ENCODE results near the gene HOXA1.
A peak's percentile ranks its signal among the peaks of the same experiment; 100 is the strongest.

Gene HOXA1

GRCh38 chr7:27095897-27096767 lies at the start of gene HOXA1:
Gene HOXA1, minus strand, starts transcription at chr7:27096000. Its CDS starts 88 bp downstream, at chr7:27095912.
- DNase-seq: peak; percentile 66

GRCh38 chr7:27145165-27145913 lies 49.5 kb upstream of the HOXA1 start:
- no peak for DNase-seq

- no peak for DNase-seq
Observed at GRCh38 chr7:27144781-27145164, 49.0 kb upstream of the HOXA1 start.

GRCh38 chr7:27143950-27144780 lies 48.4 kb upstream of the HOXA1 start:
- no peak for DNase-seq

GRCh38 chr7:27143023-27143949 lies 47.5 kb upstream of the HOXA1 start, which contains the start of gene HOXA5:
Gene HOXA5, minus strand, starts transcription at chr7:27143681. Its CDS starts 74 bp downstream, at chr7:27143607.
- no peak for DNase-seq

- no peak for DNase-seq
Observed at GRCh38 chr7:27142580-27143022, 46.8 kb upstream of the HOXA1 start.

- no peak for DNase-seq
Observed at GRCh38 chr7:27141923-27142579, 46.3 kb upstream of the HOXA1 start.

GRCh38 chr7:27141137-27141922 lies 45.5 kb upstream of the HOXA1 start:
- no peak for DNase-seq

GRCh38 chr7:27140126-27140857 lies 44.5 kb upstream of the HOXA1 start:
- no peak for DNase-seq

GRCh38 chr7:27139334-27140125 lies 43.7 kb upstream of the HOXA1 start:
- no peak for DNase-seq

- no peak for DNase-seq
Observed at GRCh38 chr7:27138985-27139333, 43.2 kb upstream of the HOXA1 start.

GRCh38 chr7:27138472-27138871 lies 42.7 kb upstream of the HOXA1 start:
- DNase-seq: no peak

- no peak for DNase-seq
Observed at GRCh38 chr7:27137640-27138315, 42.0 kb upstream of the HOXA1 start.

- no peak for DNase-seq
Observed at GRCh38 chr7:27134392-27134791, 38.6 kb upstream of the HOXA1 start.

- no peak for DNase-seq
Observed at GRCh38 chr7:27133409-27134231, 37.8 kb upstream of the HOXA1 start.

GRCh38 chr7:27132978-27133377 lies 37.2 kb upstream of the HOXA1 start:
- DNase-seq: no peak

- DNase-seq: no peak
Observed at GRCh38 chr7:27132214-27132613, 36.4 kb upstream of the HOXA1 start.

All from NCI-H1694 treated with DMSO at 0.1 percent for 48 hours (cell line).